Breast epithelium (tissue), 4 donors: Measurements from ENCODE around the gene HNRNPA1L2. TPM values are rescaled to one million over a fixed set of nuclear protein-coding genes. Genes with fewer than 3 reads are reported as not detected.
"Not testable (repeated sequence)": the region's sequence is repeated elsewhere in the genome, so short reads cannot be mapped to it uniquely, and the experiment has no call there.

Experiments used
- DNase-seq, 2 donors: peaks; one replicate each; pipeline ENCODE4 v3.0.0-alpha.2; 2019; ENCODE audit warnings: low spot score in 2 of 2
- H3K27ac ChIP-seq, 2 donors: fragments of 200-600 bp; sonication (generic) in 1 of 2; one replicate each; pipeline ENCODE4 v1.5.1; 2016 to 2019; ENCODE audit warnings: mild to moderate bottlenecking in 1 of 2
- H3K27me3 ChIP-seq, 2 donors: fragments of 200-600 bp; sonication (generic) in 1 of 2; one replicate each; pipeline versions ENCODE4 v1.5.1 to v1.6.0; 2017 to 2019; ENCODE audit warnings: control low read depth in 1 of 2, mild to moderate bottlenecking in 1 of 2
- H3K36me3 ChIP-seq: fragments of 200-600 bp; one replicate; pipeline ENCODE4 v1.5.1; 2019
- H3K4me1 ChIP-seq, 2 donors: fragments of 200-600 bp; sonication (generic); one replicate each; pipeline ENCODE4 v1.5.1; 2016 to 2019; ENCODE audit warnings: control low read depth in 1 of 2
- H3K4me3 ChIP-seq, 3 donors: fragments of 200-600 bp; sonication (generic); 1 replicate in 2 of 3; 2 replicates in 1 of 3; pipeline ENCODE4 v1.5.1; 2016 to 2019; ENCODE audit warnings: mild to moderate bottlenecking in 3 of 3, moderate library complexity in 2 of 3
- H3K9me3 ChIP-seq, 2 donors: fragments of 200-600 bp; sonication (generic) in 1 of 2; one replicate each; pipeline ENCODE4 v1.5.1; 2016 to 2019; ENCODE audit warnings: control low read depth in 1 of 2
- POLR2A ChIP-seq: fragments of 450-650 bp; IDR thresholded peaks from one replicate; pipeline ENCODE4 v1.6.1; 2016; ENCODE audit warnings: antibody characterized with exemption, mild to moderate bottlenecking, moderate library complexity
- POLR2AphosphoS5 ChIP-seq, 3 donors: sonication (generic); formaldehyde crosslinking; IDR thresholded peaks; one replicate each; pipeline ENCODE4 v1.6.1; 2017; ENCODE audit warnings: antibody characterized with exemption in 3 of 3
- intact Hi-C: fragments of 100-400 bp; cut with DNase I; formaldehyde crosslinking; loops from one replicate; pipeline ENCODE4 v1.15.1; 2023; ENCODE audit warnings: low total_unique reads
- total RNA-seq, 3 donors: library from RNA; depleted of rRNA; stranded (reverse); fragments of >200 nt; gene quantifications; one replicate each; pipeline ENCODE4 v1.1.0, GENCODE V29; 2016
- TF ChIP-seq, protein P1 (sequence below), 3 donors: fragments of 450-650 bp; IDR thresholded peaks; one replicate each; pipeline ENCODE4 v1.5.1; 2016 to 2017; ENCODE audit warnings: antibody characterized with exemption in 3 of 3, mild to moderate bottlenecking in 3 of 3, moderate library complexity in 3 of 3

Gene HNRNPA1L2
- total RNA-seq, 3 donors from 2014 or later = 2.4 to 5.7 (median 4.9) TPM

GRCh38 chr13:52670726-52671125 is 28.5 kb downstream of the HNRNPA1L2 start:
- H3K9me3 ChIP-seq = no peaks in the 10 kb centered on the region
- TF ChIP-seq POLR2AphosphoS5 (IDR thresholded peaks at IDR 0.05) = no peak
- TF ChIP-seq POLR2A = no peak
- TF ChIP-seq, protein P1, sequence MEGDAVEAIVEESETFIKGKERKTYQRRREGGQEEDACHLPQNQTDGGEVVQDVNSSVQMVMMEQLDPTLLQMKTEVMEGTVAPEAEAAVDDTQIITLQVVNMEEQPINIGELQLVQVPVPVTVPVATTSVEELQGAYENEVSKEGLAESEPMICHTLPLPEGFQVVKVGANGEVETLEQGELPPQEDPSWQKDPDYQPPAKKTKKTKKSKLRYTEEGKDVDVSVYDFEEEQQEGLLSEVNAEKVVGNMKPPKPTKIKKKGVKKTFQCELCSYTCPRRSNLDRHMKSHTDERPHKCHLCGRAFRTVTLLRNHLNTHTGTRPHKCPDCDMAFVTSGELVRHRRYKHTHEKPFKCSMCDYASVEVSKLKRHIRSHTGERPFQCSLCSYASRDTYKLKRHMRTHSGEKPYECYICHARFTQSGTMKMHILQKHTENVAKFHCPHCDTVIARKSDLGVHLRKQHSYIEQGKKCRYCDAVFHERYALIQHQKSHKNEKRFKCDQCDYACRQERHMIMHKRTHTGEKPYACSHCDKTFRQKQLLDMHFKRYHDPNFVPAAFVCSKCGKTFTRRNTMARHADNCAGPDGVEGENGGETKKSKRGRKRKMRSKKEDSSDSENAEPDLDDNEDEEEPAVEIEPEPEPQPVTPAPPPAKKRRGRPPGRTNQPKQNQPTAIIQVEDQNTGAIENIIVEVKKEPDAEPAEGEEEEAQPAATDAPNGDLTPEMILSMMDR (IDR thresholded peaks at IDR 0.05) = no peak
- no peak for DNase-seq
- no peaks in the 10 kb centered on the region for H3K27me3 ChIP-seq
- no peaks in the 10 kb centered on the region for H3K36me3 ChIP-seq
- H3K4me3 ChIP-seq = no peak overlapping the region
- intact Hi-C loops = no loop called here
- no peaks in the 10 kb centered on the region for H3K4me1 ChIP-seq
- H3K27ac ChIP-seq = no peak overlapping the region

- no peak overlapping the region for H3K4me3 ChIP-seq
- no peaks in the 10 kb centered on the region for H3K9me3 ChIP-seq
- H3K27me3 ChIP-seq = no peaks in the 10 kb centered on the region
- no peak overlapping the region for H3K27ac ChIP-seq
- intact Hi-C loops = no loop called here
- no peak for DNase-seq
- H3K4me1 ChIP-seq = no peaks in the 10 kb centered on the region
- TF ChIP-seq, protein P1 (IDR thresholded peaks at IDR 0.05) = no peak
- TF ChIP-seq POLR2AphosphoS5 (IDR thresholded peaks at IDR 0.05) (no peak), POLR2A (no peak)
- no peaks in the 10 kb centered on the region for H3K36me3 ChIP-seq
Measured at GRCh38 chr13:52673465-52673864, 31.2 kb downstream of the HNRNPA1L2 start.

DNA sequence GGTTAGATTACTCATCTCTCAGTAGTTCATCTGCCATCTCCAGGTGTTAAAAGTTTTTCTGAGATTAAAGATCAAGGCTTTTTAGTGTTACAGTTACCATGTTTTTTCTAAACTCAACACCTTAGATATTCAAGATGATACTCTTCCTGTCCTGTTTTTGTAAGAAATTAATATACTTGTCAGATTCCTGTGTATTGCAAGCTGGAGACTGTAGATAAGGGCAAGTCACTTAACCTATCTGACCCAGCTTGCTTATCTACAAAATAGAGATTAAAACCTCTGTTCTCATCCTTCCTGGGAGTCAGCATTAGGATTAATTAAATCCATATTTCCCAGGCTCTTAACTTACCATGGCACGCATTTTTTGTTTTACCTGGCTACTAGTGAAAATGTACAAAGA is 35.6 kb downstream of the HNRNPA1L2 start:
- no peaks in the 10 kb centered on the region for H3K4me1 ChIP-seq
- no peak for DNase-seq
- H3K4me3 ChIP-seq = no peak overlapping the region
- H3K36me3 ChIP-seq = no peaks in the 10 kb centered on the region
- no peak overlapping the region for H3K27ac ChIP-seq
- TF ChIP-seq POLR2A (no peak), POLR2AphosphoS5 (IDR thresholded peaks at IDR 0.05) (no peak)
- TF ChIP-seq, protein P1 (IDR thresholded peaks at IDR 0.05) = no peak
- no peaks in the 10 kb centered on the region for H3K27me3 ChIP-seq
- no peaks in the 10 kb centered on the region for H3K9me3 ChIP-seq
- intact Hi-C loops = no loop called here

DNA sequence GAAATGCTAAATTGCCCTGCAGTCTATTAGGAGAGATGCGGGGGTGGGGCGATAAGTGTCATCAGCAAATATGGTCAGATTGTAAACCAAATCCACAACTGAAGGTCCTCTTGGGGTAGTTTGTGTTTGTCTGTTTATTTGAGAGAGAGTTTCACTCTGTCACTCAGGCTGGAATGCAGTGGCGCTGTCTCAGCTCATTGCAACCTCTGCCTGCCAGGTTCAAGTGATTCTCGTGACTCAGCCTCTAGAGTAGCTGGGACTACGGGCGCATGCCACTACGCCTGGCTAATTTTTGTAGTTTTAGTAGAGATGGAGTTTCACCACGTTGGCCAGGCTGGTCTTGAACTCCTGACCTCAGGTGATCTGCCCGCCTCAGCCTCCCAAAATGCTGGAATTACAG is 43.6 kb downstream of the HNRNPA1L2 start:
- H3K9me3 ChIP-seq, intact Hi-C loops, H3K4me3 ChIP-seq, DNase-seq, H3K36me3 ChIP-seq, H3K27ac ChIP-seq, H3K27me3 ChIP-seq, H3K4me1 ChIP-seq: not testable (repeated sequence)

- no peak for TF ChIP-seq POLR2AphosphoS5 (IDR thresholded peaks at IDR 0.05)
- TF ChIP-seq, protein P1 (IDR thresholded peaks at IDR 0.05) = no peak
- no peak for TF ChIP-seq POLR2A
- Histone ChIP-seq H3K27me3 (no peaks in the 10 kb centered on the region), H3K9me3 (no peaks in the 10 kb centered on the region), H3K27ac (no peak overlapping the region), H3K36me3 (no peaks in the 10 kb centered on the region), H3K4me1 (no peaks in the 10 kb centered on the region), H3K4me3 (no peak overlapping the region)
- no peak for DNase-seq
- intact Hi-C loops = no loop called here
Measured at GRCh38 chr13:52686376-52686775, 44.1 kb downstream of the HNRNPA1L2 start.

Other genes starting within 250 kb of the HNRNPA1L2 start
- 1 to 10 TPM; 5.8 to 9.8 (median 9.1) TPM for gene THSD1, start 236.3 kb upstream of the HNRNPA1L2 start, total RNA-seq
- 10 to 100 TPM; 44.0 to 97.6 (median 65.5) TPM for gene VPS36, start 191.8 kb upstream of the HNRNPA1L2 start, total RNA-seq
- 10 to 100 TPM in 1 of 3 donors, 1 to 10 TPM in 2; 6.9 to 11.0 (median 8.6) TPM for gene CKAP2, start 187.0 kb upstream of the HNRNPA1L2 start, total RNA-seq
- gene SUGT1, start 10.4 kb downstream of the HNRNPA1L2 start, total RNA-seq = 10 to 100 TPM; 24.6 to 40.8 (median 29.1) TPM
- gene CNMD, start 97.4 kb downstream of the HNRNPA1L2 start, total RNA-seq = under 1 TPM in 2 of 3 donors, not detected in 1; 0.29 to 0.96 TPM
- under 1 TPM in 1 of 3 donors, not detected in 2; 0.66 TPM for gene PCDH8, start 206.2 kb downstream of the HNRNPA1L2 start, total RNA-seq